H9 (cell line): Measurements from ENCODE around the gene ADAMTSL5. TPM values are rescaled to one million over a fixed set of nuclear protein-coding genes. Genes with fewer than 3 reads are reported as not detected.

ENCODE experiments used
- DNase-seq: peaks from one replicate; pipeline ENCODE4 v3.0.0-alpha.2; 2017
- H2AFZ ChIP-seq: one replicate; pipeline ENCODE4 v1.6.1; 2013; ENCODE audit warnings: mild to moderate bottlenecking, low read length, control low read depth, moderate library complexity
- H2AK5ac ChIP-seq: 2 replicates; pipeline ENCODE4 v1.6.1; 2013; ENCODE audit warnings: low read length, control low read depth, mixed read lengths; ENCODE audit not compliant: insufficient read length
- H2BK120ac ChIP-seq: one replicate; pipeline ENCODE4 v1.6.1; 2013; ENCODE audit warnings: low read depth, mild to moderate bottlenecking, low read length, control low read depth, inconsistent platforms; ENCODE audit not compliant: poor library complexity, severe bottlenecking
- H2BK12ac ChIP-seq: 2 replicates; pipeline ENCODE4 v1.6.1; 2013; ENCODE audit warnings: low read length, control low read depth, mixed read lengths, low read depth; ENCODE audit not compliant: insufficient read length
- H2BK15ac ChIP-seq: 2 replicates; pipeline ENCODE4 v1.6.1; 2013; ENCODE audit warnings: low read depth, low read length, control low read depth
- H2BK20ac ChIP-seq: one replicate; pipeline ENCODE4 v1.6.1; 2013; ENCODE audit warnings: low read depth, mild to moderate bottlenecking, low read length, control low read depth, inconsistent platforms; ENCODE audit not compliant: poor library complexity, severe bottlenecking
- H2BK5ac ChIP-seq: 2 replicates; pipeline ENCODE4 v1.6.1; 2013; ENCODE audit warnings: low read length, control low read depth, mixed read lengths; ENCODE audit not compliant: insufficient read length
- H3K14ac ChIP-seq: 2 replicates; pipeline ENCODE4 v1.6.1; 2013; ENCODE audit warnings: low read length, control low read depth; ENCODE audit not compliant: insufficient read depth
- H3K18ac ChIP-seq: 2 replicates; pipeline ENCODE4 v1.6.1; 2013; ENCODE audit warnings: low read depth, mild to moderate bottlenecking, mixed read lengths, low read length, control low read depth; ENCODE audit not compliant: insufficient read length
- H3K23ac ChIP-seq: 2 replicates; pipeline ENCODE4 v1.6.1; 2013; ENCODE audit warnings: low read length, control low read depth, mixed read lengths, low read depth; ENCODE audit not compliant: insufficient read length
- H3K23me2 ChIP-seq: 2 replicates; pipeline ENCODE4 v1.6.1; 2013; ENCODE audit warnings: low read depth, mild to moderate bottlenecking, mixed read lengths, low read length, control low read depth; ENCODE audit not compliant: insufficient read length, poor library complexity, severe bottlenecking
- H3K27ac ChIP-seq: 2 replicates; pipeline ENCODE4 v1.5.1; 2013; ENCODE audit warnings: low read length, control low read depth, mixed read lengths, low read depth; ENCODE audit not compliant: insufficient read length
- H3K27me3 ChIP-seq: 2 replicates; pipeline ENCODE4 v1.6.1; 2013; ENCODE audit warnings: low read length, control low read depth, inconsistent platforms; ENCODE audit not compliant: insufficient read depth
- H3K4ac ChIP-seq: 2 replicates; pipeline ENCODE4 v1.6.1; 2013; ENCODE audit warnings: low read depth, mild to moderate bottlenecking, control low read depth, inconsistent platforms, low read length, moderate library complexity
- H3K4me1 ChIP-seq: 2 replicates; pipeline ENCODE4 v1.6.1; 2013; ENCODE audit warnings: low read length, control low read depth, inconsistent platforms; ENCODE audit not compliant: insufficient read depth
- H3K4me2 ChIP-seq: 2 replicates; pipeline ENCODE4 v1.6.1; 2013; ENCODE audit warnings: low read length, control low read depth, mixed read lengths; ENCODE audit not compliant: insufficient read length, insufficient read depth
- H3K56ac ChIP-seq: 2 replicates; pipeline ENCODE4 v1.6.1; 2013; ENCODE audit warnings: low read depth, mild to moderate bottlenecking, mixed read lengths, low read length, control low read depth; ENCODE audit not compliant: insufficient read length
- H3K79me1 ChIP-seq: 2 replicates; pipeline ENCODE4 v1.6.1; 2013; ENCODE audit warnings: low read depth, mild to moderate bottlenecking, moderate library complexity, low read length, control low read depth, inconsistent platforms; ENCODE audit not compliant: insufficient read depth, poor library complexity, severe bottlenecking
- H3K79me2 ChIP-seq: 2 replicates; pipeline ENCODE4 v1.6.1; 2013; ENCODE audit warnings: low read length, control low read depth, inconsistent platforms; ENCODE audit not compliant: insufficient read depth
- H3K9ac ChIP-seq: 2 replicates; pipeline ENCODE4 v1.6.1; 2013; ENCODE audit warnings: low read length, control low read depth, mixed read lengths; ENCODE audit not compliant: insufficient read length; ENCODE audit errors: extremely low read depth
- H3K9me3 ChIP-seq: one replicate; pipeline ENCODE4 v1.6.1; 2013; ENCODE audit warnings: low read depth, low read length, inconsistent platforms; ENCODE audit not compliant: control insufficient read depth
- H3T11ph ChIP-seq: one replicate; pipeline ENCODE4 v1.6.1; 2013; ENCODE audit warnings: mild to moderate bottlenecking, low read length, control low read depth, inconsistent platforms
- H4K20me1 ChIP-seq: one replicate; pipeline ENCODE4 v1.6.1; 2013; ENCODE audit not compliant: control insufficient read depth, insufficient read length, insufficient read depth
- H4K5ac ChIP-seq: 2 replicates; pipeline ENCODE4 v1.6.1; 2013; ENCODE audit warnings: low read depth, mild to moderate bottlenecking, mixed read lengths, low read length, control low read depth; ENCODE audit not compliant: insufficient read length
- H4K8ac ChIP-seq: replicated peaks from 2 replicates; pipeline ENCODE4 v1.6.1; 2013; ENCODE audit warnings: low read length, control low read depth, mixed read lengths, low read depth; ENCODE audit not compliant: insufficient read length
- H4K91ac ChIP-seq: 2 replicates; pipeline ENCODE4 v1.6.1; 2013; ENCODE audit warnings: low read depth, mild to moderate bottlenecking, moderate library complexity, mixed read lengths, low read length, control low read depth; ENCODE audit not compliant: insufficient read length
- H3K27ac Mint-ChIP-seq, 3 experiments: 2 replicates in 2 of 3; 3 replicates in 1 of 3; pipeline ENCODE4 v1.8.0; 2020 to 2021; ENCODE audit warnings: mixed read lengths in 3 of 3, mild to moderate bottlenecking in 1 of 3, moderate library complexity in 1 of 3
- H3K27me3 Mint-ChIP-seq: 2 replicates; pipeline ENCODE4 v1.8.0; 2021; ENCODE audit warnings: low read depth, mild to moderate bottlenecking, moderate library complexity, mixed read lengths
- H3K36me3 Mint-ChIP-seq, 3 experiments: 2 replicates in 2 of 3; 3 replicates in 1 of 3; pipeline ENCODE4 v1.8.0; 2020 to 2021; ENCODE audit warnings: low read depth in 3 of 3, mixed read lengths in 3 of 3; ENCODE audit not compliant: insufficient read depth in 1 of 3
- H3K4me1 Mint-ChIP-seq, 2 experiments: 2 replicates each; pipeline ENCODE4 v1.8.0; 2020; ENCODE audit warnings: mixed read lengths in 2 of 2
- H3K4me3 Mint-ChIP-seq, 2 experiments: 2 replicates in 1 of 2; 3 replicates in 1 of 2; pipeline ENCODE4 v1.8.0; 2020 to 2021; ENCODE audit warnings: mild to moderate bottlenecking in 2 of 2, mixed read lengths in 2 of 2, moderate library complexity in 1 of 2
- H3K9me3 Mint-ChIP-seq, 2 experiments: 2 replicates in 1 of 2; 3 replicates in 1 of 2; pipeline ENCODE4 v1.8.0; 2020; ENCODE audit warnings: mild to moderate bottlenecking in 2 of 2, mixed read lengths in 2 of 2, moderate library complexity in 1 of 2
- WGBS: extraction: QIAGEN DNeasy Blood & Tissue Kit; methylation state at CpG from one replicate; pipeline ENCODE4 v1.1.7; 2013; ENCODE audit warnings: missing lambda C conversion rate, low lambda C conversion rate, mixed read lengths; ENCODE audit not compliant: insufficient read length; ENCODE audit errors: extremely low coverage; 5-methylcytosine and 5-hydroxymethylcytosine counted together
- total RNA-seq: library from RNA; stranded (reverse); gene quantifications from 2 replicates; pipeline ENCODE4 v1.2.1, GENCODE V29; 2021
- TF ChIP-seq, protein P1 (sequence below): fragments of 200-600 bp; sonication (generic); conservative IDR thresholded peaks from 3 replicates; pipeline ENCODE4 v1.8.0; 2021; ENCODE audit warnings: antibody characterized with exemption, mild to moderate bottlenecking

The ADAMTSL5 gene
- total RNA-seq, 1 experiment from 2014 or later: 1.5 TPM

DNA sequence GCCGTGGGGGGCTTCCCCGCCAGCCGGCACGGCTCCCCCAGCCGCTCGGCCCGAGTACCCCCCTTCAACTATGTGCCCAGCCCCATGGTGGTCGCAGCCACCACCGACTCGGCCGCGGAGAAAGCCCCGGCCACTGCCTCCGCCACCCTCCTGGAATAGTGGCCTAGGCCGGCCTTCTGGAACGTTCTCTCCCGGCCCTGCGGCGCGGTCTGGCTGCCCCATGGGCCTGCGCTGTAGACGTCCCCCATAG lies 42.8 kb downstream of the ADAMTSL5 start:
- H3K9ac ChIP-seq: no peak overlapping the region
- no peak overlapping the region for H3K18ac ChIP-seq
- H3K27ac Mint-ChIP-seq: no peak overlapping the region
- H4K5ac ChIP-seq: no peak overlapping the region
- no peak overlapping the region for H3K23ac ChIP-seq
- H4K20me1 ChIP-seq: peaks cover 3% of the 10 kb centered on the region
- H2AK5ac ChIP-seq: no peak overlapping the region
- H3K4me1 ChIP-seq: no peaks in the 10 kb centered on the region
- peaks cover 54% of the 10 kb centered on the region for H3K27me3 ChIP-seq
- no peak overlapping the region for H2BK5ac ChIP-seq
- DNase-seq: no peak
- TF ChIP-seq, protein P1, sequence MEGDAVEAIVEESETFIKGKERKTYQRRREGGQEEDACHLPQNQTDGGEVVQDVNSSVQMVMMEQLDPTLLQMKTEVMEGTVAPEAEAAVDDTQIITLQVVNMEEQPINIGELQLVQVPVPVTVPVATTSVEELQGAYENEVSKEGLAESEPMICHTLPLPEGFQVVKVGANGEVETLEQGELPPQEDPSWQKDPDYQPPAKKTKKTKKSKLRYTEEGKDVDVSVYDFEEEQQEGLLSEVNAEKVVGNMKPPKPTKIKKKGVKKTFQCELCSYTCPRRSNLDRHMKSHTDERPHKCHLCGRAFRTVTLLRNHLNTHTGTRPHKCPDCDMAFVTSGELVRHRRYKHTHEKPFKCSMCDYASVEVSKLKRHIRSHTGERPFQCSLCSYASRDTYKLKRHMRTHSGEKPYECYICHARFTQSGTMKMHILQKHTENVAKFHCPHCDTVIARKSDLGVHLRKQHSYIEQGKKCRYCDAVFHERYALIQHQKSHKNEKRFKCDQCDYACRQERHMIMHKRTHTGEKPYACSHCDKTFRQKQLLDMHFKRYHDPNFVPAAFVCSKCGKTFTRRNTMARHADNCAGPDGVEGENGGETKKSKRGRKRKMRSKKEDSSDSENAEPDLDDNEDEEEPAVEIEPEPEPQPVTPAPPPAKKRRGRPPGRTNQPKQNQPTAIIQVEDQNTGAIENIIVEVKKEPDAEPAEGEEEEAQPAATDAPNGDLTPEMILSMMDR: no peak
- no peak overlapping the region for H2BK15ac ChIP-seq
- no peak overlapping the region for H3K27ac ChIP-seq
- H3K56ac ChIP-seq: no peak overlapping the region
- H2BK120ac ChIP-seq: no peak overlapping the region
- no CpG with 5 or more reads among the region's 22 CpGs for WGBS
- H4K8ac ChIP-seq: no peak overlapping the region
- no peaks in the 10 kb centered on the region for H3K79me1 ChIP-seq
- peaks cover 9% of the 10 kb centered on the region for H3K23me2 ChIP-seq
- H2BK20ac ChIP-seq: no peak overlapping the region
- no peak overlapping the region for H2AFZ ChIP-seq
- H3K9me3 ChIP-seq: no peaks in the 10 kb centered on the region
- H3K14ac ChIP-seq: no peak overlapping the region
- H4K91ac ChIP-seq: no peak overlapping the region
- H2BK12ac ChIP-seq: no peak overlapping the region
- no peak overlapping the region for H3K4me2 ChIP-seq
- H3K4me3 Mint-ChIP-seq: peak overlapping the region; percentile 14 to 75; a peak in 4 of 5 replicates
- no peaks in the 10 kb centered on the region for H3K36me3 Mint-ChIP-seq
- no peak overlapping the region for H3K4ac ChIP-seq
- H3K79me2 ChIP-seq: no peaks in the 10 kb centered on the region
- no peak overlapping the region for H3T11ph ChIP-seq
- no peaks in the 10 kb centered on the region for H3K9me3 Mint-ChIP-seq
- peaks cover 70% of the 10 kb centered on the region for H3K27me3 Mint-ChIP-seq
- peaks cover 2 to 9% of the 10 kb centered on the region in 2 experiments; a peak in 3 of 4 replicates for H3K4me1 Mint-ChIP-seq
